HUES6 (cell line): ENCODE results near the gene DMRTA1.

Experiments
- H3K27ac ChIP-seq: 2 replicates; pipeline ENCODE4 v1.7.0; 2013; ENCODE audit warnings: low read depth, mild to moderate bottlenecking, low read length, inconsistent platforms
- H3K27me3 ChIP-seq: 2 replicates; pipeline ENCODE4 v1.6.1; 2013; ENCODE audit warnings: low read length; ENCODE audit not compliant: control insufficient read depth, insufficient read depth
- H3K36me3 ChIP-seq: 2 replicates; pipeline ENCODE4 v1.6.1; 2013; ENCODE audit warnings: low read length; ENCODE audit not compliant: control insufficient read depth, insufficient read depth
- H3K4me1 ChIP-seq: 2 replicates; pipeline ENCODE4 v1.6.1; 2013; ENCODE audit warnings: low read length; ENCODE audit not compliant: control insufficient read depth, insufficient read depth
- H3K4me3 ChIP-seq: 2 replicates; pipeline ENCODE4 v1.5.1; 2013; ENCODE audit warnings: low read depth, low read length
- H3K9ac ChIP-seq: one replicate; pipeline ENCODE4 v1.6.1; 2013; ENCODE audit warnings: mild to moderate bottlenecking, low read length
- H3K9me3 ChIP-seq: 2 replicates; pipeline ENCODE4 v1.6.1; 2013; ENCODE audit warnings: low read depth, low read length; ENCODE audit not compliant: control insufficient read depth, insufficient read depth

The DMRTA1 gene, protein sequence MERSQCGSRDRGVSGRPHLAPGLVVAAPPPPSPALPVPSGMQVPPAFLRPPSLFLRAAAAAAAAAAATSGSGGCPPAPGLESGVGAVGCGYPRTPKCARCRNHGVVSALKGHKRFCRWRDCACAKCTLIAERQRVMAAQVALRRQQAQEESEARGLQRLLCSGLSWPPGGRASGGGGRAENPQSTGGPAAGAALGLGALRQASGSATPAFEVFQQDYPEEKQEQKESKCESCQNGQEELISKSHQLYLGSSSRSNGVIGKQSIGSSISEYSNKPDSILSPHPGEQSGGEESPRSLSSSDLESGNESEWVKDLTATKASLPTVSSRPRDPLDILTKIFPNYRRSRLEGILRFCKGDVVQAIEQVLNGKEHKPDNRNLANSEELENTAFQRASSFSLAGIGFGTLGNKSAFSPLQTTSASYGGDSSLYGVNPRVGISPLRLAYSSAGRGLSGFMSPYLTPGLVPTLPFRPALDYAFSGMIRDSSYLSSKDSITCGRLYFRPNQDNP

DNA sequence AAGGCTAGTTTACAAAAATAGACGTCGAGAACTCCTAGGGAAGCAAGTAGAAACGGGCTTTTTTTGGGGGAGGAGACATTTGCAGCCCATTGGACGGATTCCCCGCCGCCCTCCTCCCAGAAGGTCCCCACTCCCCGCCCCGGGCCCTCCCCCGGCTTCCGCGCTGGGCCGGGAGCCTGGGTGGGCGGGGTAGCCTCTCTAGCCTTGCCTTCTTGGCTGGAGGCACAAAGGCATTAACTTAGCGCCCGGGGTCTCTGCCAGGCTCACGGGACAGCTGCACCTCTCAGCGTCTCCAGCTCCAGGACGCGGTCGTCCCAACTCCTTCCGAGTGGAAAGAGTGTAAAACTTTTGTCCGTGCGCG, at the start of gene DMRTA1:
TSS of gene DMRTA1 (plus strand) at position 236 of the 361 bp plus-strand sequence. CDS start 242 bp downstream, outside the sequence.
- Histone ChIP-seq H3K36me3 (peaks cover 6% of the 10 kb centered on the region), H3K4me1 (peaks cover 13% of the 10 kb centered on the region; the same call in 1 of the 2 replicates), H3K27ac (peak within 1 kb of the TSS; percentile 83; the same call in 1 of the 2 replicates), H3K4me3 (peak within 1 kb of the TSS; percentile 87), H3K27me3 (no peaks in the 10 kb centered on the region), H3K9me3 (no peaks in the 10 kb centered on the region), H3K9ac (peak within 1 kb of the TSS; percentile 75)

DNA sequence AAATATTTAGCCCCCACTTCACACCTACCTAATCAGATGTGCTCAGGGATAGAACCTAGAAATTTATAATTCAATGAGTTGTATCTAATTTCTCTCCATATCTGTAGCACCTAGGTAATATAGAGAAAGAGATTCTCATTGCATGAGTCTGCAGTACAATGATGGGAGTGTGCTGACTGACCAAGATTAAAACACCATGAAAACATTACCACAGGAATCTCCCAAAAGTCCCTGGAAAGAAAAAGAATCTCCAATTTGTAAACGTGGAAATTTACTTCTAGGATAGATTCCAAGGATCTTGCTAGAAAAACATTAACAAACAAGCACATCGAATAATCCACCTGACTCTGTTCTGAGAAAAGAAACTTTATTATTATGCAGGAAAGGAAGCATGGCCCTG, 45.0 kb upstream of the DMRTA1 start:
- H3K9me3 ChIP-seq, result no peaks in the 10 kb centered on the region
- H3K27me3 ChIP-seq, result no peaks in the 10 kb centered on the region
- H3K9ac ChIP-seq, result no peak overlapping the region
- H3K36me3 ChIP-seq, result no peaks in the 10 kb centered on the region
- H3K4me3 ChIP-seq, result no peak overlapping the region
- H3K27ac ChIP-seq, result no peak overlapping the region
- H3K4me1 ChIP-seq, result no peaks in the 10 kb centered on the region

DNA sequence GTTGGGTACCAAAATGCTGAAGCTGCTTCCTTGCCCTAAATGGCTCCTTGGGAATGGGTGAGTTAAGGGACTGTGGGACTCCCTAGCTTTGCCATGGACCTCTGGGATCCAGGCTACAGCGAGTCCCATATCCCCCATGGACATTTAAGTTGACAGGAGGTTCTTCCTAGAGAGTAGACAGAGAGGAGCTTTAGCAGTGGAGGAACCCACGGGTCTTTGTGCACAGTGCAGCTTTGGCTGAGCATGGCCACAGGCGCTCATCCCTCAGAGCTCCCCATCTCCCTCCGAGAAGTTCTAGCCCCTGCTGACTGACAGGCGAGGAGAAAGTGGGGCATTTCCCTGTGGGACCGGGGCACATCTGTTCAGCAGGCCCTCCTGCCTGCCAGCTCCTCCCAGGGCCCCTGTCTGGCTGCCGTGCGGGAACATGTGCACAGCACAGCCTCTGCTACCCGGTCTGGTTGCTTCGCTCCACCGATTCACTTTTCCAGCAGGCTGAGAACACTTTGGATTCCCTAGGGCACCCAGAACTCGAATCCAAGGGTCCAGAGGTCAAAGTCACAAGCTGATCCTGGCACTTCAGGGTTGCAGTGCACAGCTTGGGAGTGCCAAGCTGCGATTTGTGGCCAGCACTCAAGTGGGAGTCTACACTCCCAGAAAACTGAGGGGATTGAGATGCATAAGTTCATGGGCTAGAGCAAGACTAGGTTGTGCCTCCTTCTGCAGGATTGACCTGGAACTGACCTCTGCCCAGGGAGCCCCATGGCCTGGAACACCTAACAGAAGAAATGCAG, 40.6 kb upstream of the DMRTA1 start:
- Histone ChIP-seq H3K36me3 (no peaks in the 10 kb centered on the region), H3K27ac (no peak overlapping the region), H3K9ac (no peak overlapping the region)

DNA sequence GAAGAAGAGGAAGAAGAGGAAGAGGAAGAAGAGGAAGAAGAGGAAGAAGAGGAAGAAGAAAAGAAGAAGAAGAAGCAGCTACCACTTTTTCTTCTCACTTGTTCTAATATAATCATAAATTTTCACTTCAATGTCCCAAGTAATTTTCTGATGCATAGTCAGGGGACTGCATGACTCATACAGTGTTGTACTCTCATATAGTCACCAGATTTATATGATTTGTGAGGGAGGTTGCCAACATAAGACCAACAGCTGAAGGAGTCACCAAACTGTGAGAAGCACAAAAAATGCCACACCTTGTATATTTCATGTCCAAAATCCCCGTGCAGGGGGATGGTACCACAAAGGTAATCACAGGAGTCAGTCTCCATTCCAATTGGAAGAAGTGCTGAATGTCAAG, 32.7 kb upstream of the DMRTA1 start:
- Histone ChIP-seq H3K9ac (no peak overlapping the region), H3K27me3 (no peaks in the 10 kb centered on the region), H3K4me3 (no peak overlapping the region), H3K27ac (no peak overlapping the region), H3K4me1 (no peaks in the 10 kb centered on the region; the same call in 1 of the 2 replicates), H3K36me3 (no peaks in the 10 kb centered on the region), H3K9me3 (no peaks in the 10 kb centered on the region)

More for the DNA sequence above, 40.6 kb upstream of the DMRTA1 start:
- H3K27me3 ChIP-seq, result no peaks in the 10 kb centered on the region
- H3K4me3 ChIP-seq, result no peak overlapping the region
- no peaks in the 10 kb centered on the region for H3K9me3 ChIP-seq
- H3K4me1 ChIP-seq, result no peaks in the 10 kb centered on the region

DNA sequence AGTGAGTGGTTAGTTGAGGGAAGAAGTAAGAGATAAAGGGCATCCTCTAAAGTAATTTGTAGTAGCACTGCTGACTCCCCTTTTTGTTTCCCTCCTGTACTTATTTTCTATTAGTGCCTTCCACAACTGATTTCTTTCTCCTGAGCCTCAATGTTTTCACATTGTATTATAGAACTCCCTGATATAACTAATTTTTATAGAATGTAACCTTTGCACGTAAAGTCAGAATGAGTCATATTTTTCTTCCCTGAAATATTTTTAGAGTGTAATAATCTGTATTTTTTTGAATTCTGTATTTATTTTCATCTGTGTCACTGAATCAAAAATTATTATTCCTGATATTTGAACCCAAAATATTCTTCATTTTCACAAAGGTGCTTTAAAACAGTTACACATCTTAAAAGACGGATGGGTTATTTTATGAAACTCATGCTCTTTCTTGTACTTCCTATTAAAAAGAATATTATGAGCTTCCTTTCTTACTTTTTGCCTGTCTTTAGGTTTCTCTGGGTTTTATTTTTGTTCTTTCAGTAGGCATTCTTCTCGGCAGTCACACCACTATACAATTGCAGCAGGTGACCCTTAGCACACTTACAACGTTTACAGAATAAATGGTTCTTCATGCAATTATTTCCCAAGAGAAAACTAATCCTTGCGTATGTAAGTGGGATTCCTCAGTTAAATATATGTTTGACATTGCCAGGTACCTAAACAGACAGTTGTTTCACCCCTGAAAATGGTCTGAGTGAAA, 30.5 kb upstream of the DMRTA1 start:
- Histone ChIP-seq H3K27ac (no peak overlapping the region), H3K36me3 (no peaks in the 10 kb centered on the region), H3K4me1 (no peaks in the 10 kb centered on the region; the same call in 1 of the 2 replicates), H3K9ac (no peak overlapping the region), H3K9me3 (no peaks in the 10 kb centered on the region), H3K27me3 (no peaks in the 10 kb centered on the region), H3K4me3 (no peak overlapping the region)

DNA sequence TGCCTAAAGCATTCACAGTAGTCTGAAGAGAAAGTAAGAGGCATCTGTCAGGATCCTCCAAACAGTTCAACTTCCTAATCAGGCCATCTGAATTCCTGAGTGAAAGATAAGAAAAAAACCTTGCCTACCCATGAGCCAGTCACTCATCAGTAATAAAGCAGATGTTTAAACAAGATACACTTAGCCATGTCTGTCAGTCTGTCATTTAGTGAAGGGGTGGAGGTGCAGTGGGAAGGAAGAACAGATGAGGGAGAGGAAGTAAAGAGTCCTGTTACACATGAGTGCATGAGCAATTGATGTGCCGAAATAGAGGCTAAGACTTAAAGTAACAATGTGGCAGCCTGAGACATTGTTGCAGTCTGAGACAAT, 29.9 kb upstream of the DMRTA1 start:
- no peak overlapping the region for H3K27ac ChIP-seq
- no peaks in the 10 kb centered on the region for H3K9me3 ChIP-seq
- H3K4me3 ChIP-seq, result no peak overlapping the region
- no peak overlapping the region for H3K9ac ChIP-seq
- no peaks in the 10 kb centered on the region for H3K36me3 ChIP-seq
- H3K27me3 ChIP-seq, result no peaks in the 10 kb centered on the region
- H3K4me1 ChIP-seq, result no peaks in the 10 kb centered on the region; the same call in 1 of the 2 replicates

DNA sequence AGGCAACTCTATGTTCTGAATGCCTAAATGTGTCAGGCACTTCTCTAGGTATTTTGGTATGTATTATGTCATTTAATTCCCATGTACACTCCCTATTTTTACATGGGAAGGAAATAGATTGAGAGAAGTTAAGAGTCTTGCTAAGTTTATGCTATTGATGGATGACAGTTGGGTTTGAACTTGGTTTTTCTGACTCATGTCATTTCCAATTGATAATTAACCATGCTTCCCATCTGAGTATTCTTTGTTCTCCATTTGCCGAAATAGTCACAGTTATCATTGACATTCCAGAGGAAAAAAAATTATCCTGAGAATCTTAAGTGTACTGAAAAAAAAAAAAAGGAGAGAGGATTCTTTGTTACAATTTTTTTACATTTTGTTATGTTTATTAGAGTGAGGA, 23.1 kb upstream of the DMRTA1 start:
- Histone ChIP-seq H3K4me1 (peaks cover 3% of the 10 kb centered on the region; the same call in 1 of the 2 replicates), H3K9ac (no peak overlapping the region), H3K36me3 (no peaks in the 10 kb centered on the region), H3K27ac (no peak overlapping the region), H3K9me3 (no peaks in the 10 kb centered on the region), H3K4me3 (no peak overlapping the region), H3K27me3 (no peaks in the 10 kb centered on the region)

DNA sequence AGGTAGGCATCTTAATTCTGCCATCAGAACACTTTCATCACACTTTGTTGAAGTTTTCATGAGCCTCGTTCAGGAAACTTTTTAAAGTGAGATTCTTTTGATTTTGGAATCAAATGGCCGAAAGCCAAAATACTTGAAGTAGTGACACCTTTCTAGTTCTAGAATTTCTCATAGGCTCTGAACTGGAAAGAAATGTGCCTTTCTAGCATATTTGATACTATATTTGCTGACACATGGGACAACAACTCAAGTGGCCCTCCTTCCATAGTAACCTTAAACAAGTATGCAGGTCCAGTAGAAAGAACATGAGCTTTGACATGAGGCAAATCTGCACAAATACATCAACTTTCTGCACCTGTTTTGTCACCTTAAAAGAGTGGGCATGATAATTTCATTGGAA, 22.0 kb upstream of the DMRTA1 start:
- H3K4me3 ChIP-seq, result no peak overlapping the region

DNA sequence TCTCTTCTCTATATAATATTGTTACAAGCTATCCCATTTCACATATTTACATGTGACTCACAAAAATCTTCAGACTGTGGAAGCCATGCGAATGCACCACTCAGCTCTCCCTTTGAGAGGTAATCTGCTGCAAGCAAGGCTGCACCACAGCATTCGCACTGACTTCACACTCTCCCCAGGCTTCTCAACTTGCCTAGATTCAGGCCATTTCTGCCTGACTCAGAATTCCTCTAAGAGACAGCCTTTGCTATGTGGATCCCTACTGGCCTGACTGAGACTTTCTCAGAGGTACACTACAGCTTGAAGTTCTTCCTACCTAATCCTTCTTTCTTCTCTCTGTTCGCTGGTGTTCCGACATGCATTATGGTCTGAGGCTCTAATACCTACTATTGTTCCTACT, 21.1 kb upstream of the DMRTA1 start:
- peaks cover 13% of the 10 kb centered on the region; the same call in 1 of the 2 replicates for H3K4me1 ChIP-seq
- H3K27me3 ChIP-seq, result no peaks in the 10 kb centered on the region
- no peaks in the 10 kb centered on the region for H3K9me3 ChIP-seq
- H3K27ac ChIP-seq, result no peak overlapping the region
- no peak overlapping the region for H3K4me3 ChIP-seq
- no peak overlapping the region for H3K9ac ChIP-seq
- H3K36me3 ChIP-seq, result no peaks in the 10 kb centered on the region

More for the DNA sequence above, 22.0 kb upstream of the DMRTA1 start:
- H3K9me3 ChIP-seq, result no peaks in the 10 kb centered on the region
- no peak overlapping the region for H3K27ac ChIP-seq
- H3K27me3 ChIP-seq, result no peaks in the 10 kb centered on the region
- H3K9ac ChIP-seq, result no peak overlapping the region
- H3K4me1 ChIP-seq, result peaks cover 4% of the 10 kb centered on the region; the same call in 1 of the 2 replicates
- no peaks in the 10 kb centered on the region for H3K36me3 ChIP-seq

DNA sequence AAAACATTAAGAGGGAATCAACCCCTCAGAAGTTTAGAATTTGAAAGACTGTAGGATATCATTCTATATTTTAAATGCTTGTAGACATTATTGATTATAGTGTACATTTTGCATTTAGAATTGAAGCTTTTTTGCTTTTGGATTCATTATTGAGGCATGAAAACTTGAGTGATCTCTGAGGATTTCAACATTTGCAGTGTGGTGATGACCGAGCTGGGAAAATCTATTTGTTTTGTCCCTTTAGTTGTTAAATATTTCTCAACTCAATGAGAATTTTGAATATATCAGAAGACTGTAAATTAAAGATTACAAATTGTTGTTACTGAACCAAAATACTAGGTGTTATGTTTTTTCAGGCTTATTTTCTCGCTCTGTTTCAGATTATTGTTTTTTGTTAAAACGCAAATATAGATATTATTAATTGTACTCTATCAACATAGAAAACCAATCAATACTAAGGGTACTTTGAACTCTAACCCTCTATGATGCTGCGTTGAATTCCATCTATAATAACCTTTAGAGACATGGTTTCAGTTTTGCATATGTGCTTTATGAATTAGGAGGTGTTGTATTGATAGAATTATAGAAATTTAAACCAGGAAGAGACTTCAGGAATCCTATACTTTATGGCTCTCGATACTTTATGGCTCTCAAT, 19.3 kb upstream of the DMRTA1 start:
- Histone ChIP-seq H3K4me3 (no peak overlapping the region), H3K9ac (no peak overlapping the region)

More for the DNA sequence above, 19.3 kb upstream of the DMRTA1 start:
- no peak overlapping the region for H3K27ac ChIP-seq
- no peaks in the 10 kb centered on the region for H3K9me3 ChIP-seq
- no peaks in the 10 kb centered on the region for H3K36me3 ChIP-seq
- peaks cover 11% of the 10 kb centered on the region; the same call in 1 of the 2 replicates for H3K4me1 ChIP-seq
- no peaks in the 10 kb centered on the region for H3K27me3 ChIP-seq
